ENCODE results near the gene STAP2. TPM values are rescaled to one million over a fixed set of nuclear protein-coding genes. Genes with fewer than 3 reads are reported as not detected.
A peak's percentile ranks its signal among the peaks of the same experiment; 100 is the strongest.

STAP2 gene
- total RNA-seq, 1 donor from 2014 or later, result 6.8 TPM

- Mint-ChIP-seq H3K4me1 (peaks cover 17% of the 10 kb centered on the region), H3K36me3 (peaks cover 11% of the 10 kb centered on the region), H3K4me3 (peak within 1 kb of the TSS; percentile 92), H3K27me3 (ENCODE audit: insufficient read depth, low read depth) (peaks cover 12% of the 10 kb centered on the region), H3K9me3 (no peaks in the 10 kb centered on the region), H3K27ac (peak within 1 kb of the TSS; percentile 97)
- peak; percentile 96 for DNase-seq (ENCODE audit: low spot score)
- peak within 1 kb of the TSS; percentile 91 for H3K27ac ChIP-seq
- no peaks in the 10 kb centered on the region for H3K27me3 ChIP-seq
- H3K4me1 ChIP-seq, result peaks cover 13% of the 10 kb centered on the region
- peak within 1 kb of the TSS; percentile 40 for H2AFZ ChIP-seq (replicated peaks)
- no peaks in the 10 kb centered on the region for H3K9me3 ChIP-seq (ENCODE audit: low read depth)
- H4K20me1 ChIP-seq (ENCODE audit: low read depth), result peaks cover 12% of the 10 kb centered on the region
- H3K4me2 ChIP-seq, result peak within 1 kb of the TSS; percentile 84
- H3K36me3 ChIP-seq, result no peaks in the 10 kb centered on the region
- peak within 1 kb of the TSS; percentile 61 for H3K4me3 ChIP-seq
- H3F3A ChIP-seq (ENCODE audit: low read depth), result peaks cover 28% of the 10 kb centered on the region
- peak within 1 kb of the TSS; percentile 84 for H3K9ac ChIP-seq
- TF ChIP-seq CTCF (IDR thresholded peaks at IDR 0.05), result no peak
- TF ChIP-seq EZH2 (IDR thresholded peaks at IDR 0.05), result no peak
- no peak for TF ChIP-seq EZH2phosphoT487 (IDR thresholded peaks at IDR 0.05)
- H3K79me2 ChIP-seq (ENCODE audit: low read depth), result peaks cover 14% of the 10 kb centered on the region
These were observed 5.0 kb upstream of the STAP2 start, which contains the start of gene MPND for GRCh38 chr19:4343370-4344307. MPND (plus strand) TSS chr19:4343562; CDS start chr19:4343594, 32 bp downstream.

- Histone ChIP-seq H4K20me1 (ENCODE audit: low read depth) (peaks cover 12% of the 10 kb centered on the region), H3K9me3 (ENCODE audit: low read depth) (no peaks in the 10 kb centered on the region), H2AFZ (replicated peaks) (peak overlapping the region; percentile 40), H3K27ac (peak overlapping the region; percentile 91), H3F3A (ENCODE audit: low read depth) (peaks cover 32% of the 10 kb centered on the region), H3K4me2 (peak overlapping the region; percentile 84), H3K79me2 (ENCODE audit: low read depth) (peaks cover 14% of the 10 kb centered on the region), H3K9ac (peak overlapping the region; percentile 84), H3K27me3 (peaks cover 3% of the 10 kb centered on the region), H3K4me3 (peak overlapping the region; percentile 61), H3K36me3 (no peaks in the 10 kb centered on the region), H3K4me1 (peaks cover 22% of the 10 kb centered on the region)
- H3K27ac Mint-ChIP-seq, result peak overlapping the region; percentile 97
- H3K4me1 Mint-ChIP-seq, result peaks cover 24% of the 10 kb centered on the region
- H3K36me3 Mint-ChIP-seq, result peaks cover 11% of the 10 kb centered on the region
- no peaks in the 10 kb centered on the region for H3K9me3 Mint-ChIP-seq
- peak overlapping the region; percentile 92 for H3K4me3 Mint-ChIP-seq
- peak; percentile 100 for DNase-seq (ENCODE audit: low spot score)
- peak; percentile 45 for TF ChIP-seq CTCF (IDR thresholded peaks at IDR 0.05)
- no peak for TF ChIP-seq EZH2phosphoT487 (IDR thresholded peaks at IDR 0.05)
- TF ChIP-seq EZH2 (IDR thresholded peaks at IDR 0.05), result no peak
- H3K27me3 Mint-ChIP-seq (ENCODE audit: insufficient read depth, low read depth), result peaks cover 16% of the 10 kb centered on the region
These were observed 4.2 kb upstream of the STAP2 start for GRCh38 chr19:4342615-4343369.

- Mint-ChIP-seq H3K4me1 (peaks cover 25% of the 10 kb centered on the region), H3K27ac (peak overlapping the region; percentile 97), H3K9me3 (no peaks in the 10 kb centered on the region), H3K27me3 (ENCODE audit: insufficient read depth, low read depth) (peaks cover 18% of the 10 kb centered on the region), H3K4me3 (peak overlapping the region; percentile 92), H3K36me3 (peaks cover 11% of the 10 kb centered on the region)
- DNase-seq (ENCODE audit: low spot score), result no peak
- no peaks in the 10 kb centered on the region for H3K9me3 ChIP-seq (ENCODE audit: low read depth)
- H3K79me2 ChIP-seq (ENCODE audit: low read depth), result peaks cover 14% of the 10 kb centered on the region
- peak overlapping the region; percentile 81 for H3K4me2 ChIP-seq
- peaks cover 24% of the 10 kb centered on the region for H3K4me1 ChIP-seq
- TF ChIP-seq CTCF (IDR thresholded peaks at IDR 0.05), result no peak
- TF ChIP-seq EZH2 (IDR thresholded peaks at IDR 0.05), result no peak
- no peak for TF ChIP-seq EZH2phosphoT487 (IDR thresholded peaks at IDR 0.05)
- peaks cover 12% of the 10 kb centered on the region for H4K20me1 ChIP-seq (ENCODE audit: low read depth)
- no peaks in the 10 kb centered on the region for H3K36me3 ChIP-seq
- H3F3A ChIP-seq (ENCODE audit: low read depth), result peaks cover 35% of the 10 kb centered on the region
- peak overlapping the region; percentile 91 for H3K27ac ChIP-seq
- H3K4me3 ChIP-seq, result peak overlapping the region; percentile 61
- H2AFZ ChIP-seq (replicated peaks), result no peak overlapping the region
- H3K9ac ChIP-seq, result peak overlapping the region; percentile 84
- peaks cover 8% of the 10 kb centered on the region for H3K27me3 ChIP-seq
These were observed 3.6 kb upstream of the STAP2 start for GRCh38 chr19:4342314-4342614.

Data from neural progenitor cell (in vitro differentiated cells).